Occipital lobe (tissue), 2 donors: Measurements from ENCODE around the gene AGAP5. TPM values are rescaled to one million over a fixed set of nuclear protein-coding genes. Genes with fewer than 3 reads are reported as not detected.
"Not testable (repeated sequence)": the region's sequence is repeated elsewhere in the genome, so short reads cannot be mapped to it uniquely, and the experiment has no call there.

Experiments
- DNase-seq: peaks from one replicate; lab custom pipeline; 2025; lab: John Stamatoyannopoulos, UW
- total RNA-seq: library from RNA; depleted of rRNA; stranded (reverse); fragments of >200 nt; gene quantifications from one replicate; pipeline ENCODE4 v1.2.3, GENCODE V29; 2014

The AGAP5 gene
- 6.6 TPM for total RNA-seq

DNA sequence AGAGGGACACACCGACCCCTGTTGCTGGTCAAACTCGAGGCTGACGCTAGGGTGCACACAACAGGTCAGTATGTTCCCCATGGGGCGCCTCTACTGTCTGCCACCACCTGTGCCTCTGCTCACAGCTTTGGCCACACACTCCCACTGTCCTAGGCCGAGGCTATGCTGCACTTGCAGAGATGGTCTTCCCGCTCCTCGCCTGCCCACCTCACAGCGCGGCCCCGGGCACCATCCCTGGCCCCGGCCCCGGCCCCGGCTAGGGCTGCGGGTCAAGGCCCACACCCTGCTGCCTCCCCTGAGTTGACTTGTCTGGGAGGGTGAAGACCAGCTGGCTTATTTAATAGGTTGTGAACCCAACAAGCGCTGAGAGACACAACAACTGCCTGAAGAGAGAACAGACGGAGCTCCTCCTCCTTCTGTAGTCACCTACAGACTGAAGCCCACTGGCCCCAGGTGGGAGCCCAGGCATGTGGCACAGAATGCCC is at the start of gene AGAP5:
Gene AGAP5, minus strand, starts transcription at position 435 of the 485 bp plus-strand sequence. Its CDS starts 354 bp downstream, at position 81.
- DNase-seq: not testable (repeated sequence)

DNA sequence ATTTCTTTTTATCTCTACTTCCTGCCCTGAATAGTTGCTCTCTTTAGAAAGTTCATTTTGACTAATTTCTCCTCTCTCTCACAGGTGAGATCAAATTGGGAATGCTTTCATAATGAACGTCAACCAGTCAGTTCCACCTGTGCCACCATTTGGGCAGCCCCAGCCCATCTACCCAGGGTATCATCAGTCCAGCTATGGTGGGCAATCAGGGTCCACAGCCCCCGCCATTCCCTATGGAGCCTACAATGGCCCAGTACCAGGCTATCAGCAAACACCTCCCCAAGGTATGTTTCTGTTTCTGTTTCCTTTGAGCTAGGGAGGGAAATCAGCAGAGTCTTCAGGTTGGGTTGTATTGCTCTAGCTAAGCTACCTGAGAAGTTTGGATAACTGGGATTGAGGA is 48.8 kb upstream of the AGAP5 start:
- no peak for DNase-seq

DNA sequence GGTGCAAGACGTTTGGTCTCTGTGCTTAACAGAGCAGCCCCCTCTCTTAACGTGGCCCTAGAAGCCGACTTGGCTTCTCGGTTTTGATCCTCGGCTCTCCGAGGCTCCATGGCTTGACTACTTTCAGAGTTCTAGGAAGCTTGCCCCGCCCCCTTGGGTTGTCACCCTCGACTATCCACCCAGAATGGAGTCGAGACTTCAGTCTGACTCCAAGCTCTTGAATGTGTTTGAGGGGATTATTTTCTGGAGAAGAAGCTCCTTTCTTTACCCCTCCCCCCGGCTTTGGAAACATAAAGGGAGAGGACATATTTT is 46.7 kb upstream of the AGAP5 start:
- DNase-seq: no peak

DNA sequence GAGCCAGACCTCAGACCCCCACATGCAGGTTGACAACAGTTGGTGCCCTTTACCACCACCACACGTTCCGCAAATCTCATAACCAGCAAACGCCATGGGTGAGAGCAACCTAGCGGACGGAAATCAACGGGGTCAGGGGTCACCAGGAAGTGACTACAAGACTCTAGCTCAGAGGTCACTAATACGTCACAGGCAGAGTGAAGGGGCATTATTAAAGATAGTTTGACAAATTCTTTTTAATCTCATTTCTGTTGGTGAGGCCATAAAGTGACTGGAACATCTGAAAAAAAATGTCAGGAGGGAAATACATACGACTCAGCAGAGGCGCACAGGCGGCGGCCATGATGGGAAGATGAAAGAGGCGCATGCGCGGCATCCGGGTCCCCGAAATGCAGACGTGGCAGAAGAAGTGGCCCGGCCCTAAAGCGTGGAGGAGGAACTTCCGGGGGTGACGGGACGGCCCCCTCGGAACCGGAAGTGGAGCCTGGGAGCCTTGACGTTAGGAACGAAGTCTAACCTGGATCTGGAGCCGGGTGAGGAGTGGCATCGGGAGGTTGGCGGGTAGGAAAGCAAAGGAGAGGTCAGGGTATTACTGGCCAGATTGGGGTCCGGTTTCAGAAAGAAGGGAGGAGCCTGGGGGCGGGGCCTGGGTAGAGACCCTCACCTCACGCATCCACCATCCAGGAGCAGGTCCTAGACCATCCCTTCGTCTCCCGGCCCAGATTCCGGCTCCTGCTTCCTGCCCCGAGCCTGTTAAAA is 46.2 kb upstream of the AGAP5 start, which contains the start of gene SEC24C:
Gene SEC24C, plus strand, starts transcription at position 468 of the 759 bp plus-strand sequence. CDS start 2,461 bp downstream, outside the sequence.
- peak; percentile 90 for DNase-seq

DNA sequence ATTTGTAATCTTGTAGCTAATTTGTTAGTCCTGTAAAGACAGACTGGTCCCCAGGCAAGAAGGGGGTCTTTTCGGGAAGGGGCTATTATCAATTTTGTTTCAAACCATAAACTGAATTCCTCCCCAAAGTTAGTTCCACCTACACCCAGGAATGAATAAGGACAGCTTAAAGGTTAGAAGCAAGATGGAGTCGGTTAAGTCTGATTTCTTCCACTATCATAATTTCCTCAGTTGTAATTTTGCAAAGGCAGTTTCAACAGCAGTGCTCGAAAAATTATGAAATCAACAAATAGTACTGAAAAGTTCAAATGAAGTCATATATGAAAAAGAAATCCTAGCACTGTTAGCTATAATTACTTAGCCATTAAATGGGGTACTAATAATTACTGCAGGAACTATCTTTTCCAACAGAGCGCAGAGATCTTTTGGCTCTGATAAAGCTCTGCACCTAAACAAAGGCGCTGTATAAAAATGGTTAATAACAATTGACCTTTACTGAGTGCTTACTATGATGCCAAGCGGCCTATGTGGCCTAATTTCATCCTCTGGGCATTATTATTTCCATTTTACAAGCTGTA is 45.5 kb upstream of the AGAP5 start:
- no peak for DNase-seq

DNA sequence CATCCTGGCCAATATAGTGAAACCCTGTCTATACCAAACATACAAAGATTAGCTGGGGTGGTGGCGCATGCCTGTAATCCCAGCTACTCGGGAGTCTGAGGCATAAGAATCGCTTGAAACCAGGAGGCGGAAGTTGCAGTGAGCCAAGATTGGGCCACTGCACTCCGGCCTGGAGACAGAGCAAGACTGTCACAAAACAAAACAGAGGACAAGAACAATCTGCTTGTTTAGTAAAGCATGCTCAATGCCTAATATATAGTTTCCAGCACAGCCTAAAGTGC is 44.5 kb upstream of the AGAP5 start:
- DNase-seq: no peak

DNA sequence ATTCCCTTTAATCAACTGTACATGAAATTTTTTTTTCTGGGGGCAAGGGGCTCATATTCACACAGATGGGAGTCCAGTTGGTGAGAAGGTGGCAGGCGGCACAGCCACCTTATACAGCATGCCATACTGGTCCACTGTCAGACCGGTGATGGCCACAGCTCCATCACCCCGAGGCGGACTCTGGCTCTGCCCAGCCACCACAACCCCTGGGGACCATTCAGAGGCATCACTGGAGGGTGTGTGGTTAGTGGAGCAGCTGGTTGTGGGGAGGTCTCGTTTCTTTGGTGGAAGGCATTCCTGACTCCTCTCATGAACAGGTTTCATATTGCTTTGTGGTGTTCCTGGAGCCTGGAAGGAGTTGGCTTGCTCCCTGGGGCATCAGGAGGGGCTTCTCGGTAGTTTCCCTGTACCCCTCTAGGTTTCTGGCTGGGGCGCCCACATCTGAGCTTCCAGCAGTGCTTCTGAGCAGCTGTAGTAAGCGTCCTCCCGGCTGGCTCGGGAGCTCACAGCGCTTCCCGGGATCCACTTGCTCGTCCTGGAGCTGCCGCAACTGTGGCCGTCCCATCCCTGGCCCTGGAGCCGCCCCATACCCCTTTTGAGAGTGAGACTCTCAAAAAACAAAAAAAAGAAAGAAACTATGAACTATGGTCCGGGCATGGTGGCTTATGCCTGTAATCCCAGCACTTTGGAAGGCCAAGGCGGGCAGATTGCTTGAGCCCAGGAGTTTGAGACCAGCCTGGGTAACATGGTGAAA is 42.8 kb upstream of the AGAP5 start:
- not testable (repeated sequence) for DNase-seq

DNA sequence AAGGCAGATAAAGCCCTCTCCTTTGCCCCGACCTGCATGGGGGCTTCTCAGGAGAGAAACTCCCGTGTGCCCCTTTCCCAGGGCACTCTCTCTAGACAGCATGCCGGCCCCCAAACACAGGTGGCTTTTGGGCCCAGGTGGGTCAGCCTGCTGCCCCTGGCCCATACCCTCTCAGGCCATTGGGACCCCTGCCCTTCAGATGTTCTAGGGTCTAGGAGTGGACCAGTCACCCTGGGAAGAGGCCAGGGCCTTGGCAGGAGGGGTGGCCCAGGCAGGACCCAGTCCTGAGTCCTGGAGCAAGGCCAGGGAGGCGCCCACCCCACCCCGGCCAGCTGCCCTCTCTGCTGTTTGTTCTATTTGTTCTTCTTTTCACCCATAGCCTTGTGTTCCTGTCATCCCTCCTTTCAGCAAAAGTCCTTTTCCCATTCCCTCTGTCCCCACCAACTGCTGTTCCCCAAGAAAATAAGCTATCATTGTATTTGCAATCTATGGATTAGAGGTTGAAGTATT is 36.9 kb upstream of the AGAP5 start:
- no peak for DNase-seq

DNA sequence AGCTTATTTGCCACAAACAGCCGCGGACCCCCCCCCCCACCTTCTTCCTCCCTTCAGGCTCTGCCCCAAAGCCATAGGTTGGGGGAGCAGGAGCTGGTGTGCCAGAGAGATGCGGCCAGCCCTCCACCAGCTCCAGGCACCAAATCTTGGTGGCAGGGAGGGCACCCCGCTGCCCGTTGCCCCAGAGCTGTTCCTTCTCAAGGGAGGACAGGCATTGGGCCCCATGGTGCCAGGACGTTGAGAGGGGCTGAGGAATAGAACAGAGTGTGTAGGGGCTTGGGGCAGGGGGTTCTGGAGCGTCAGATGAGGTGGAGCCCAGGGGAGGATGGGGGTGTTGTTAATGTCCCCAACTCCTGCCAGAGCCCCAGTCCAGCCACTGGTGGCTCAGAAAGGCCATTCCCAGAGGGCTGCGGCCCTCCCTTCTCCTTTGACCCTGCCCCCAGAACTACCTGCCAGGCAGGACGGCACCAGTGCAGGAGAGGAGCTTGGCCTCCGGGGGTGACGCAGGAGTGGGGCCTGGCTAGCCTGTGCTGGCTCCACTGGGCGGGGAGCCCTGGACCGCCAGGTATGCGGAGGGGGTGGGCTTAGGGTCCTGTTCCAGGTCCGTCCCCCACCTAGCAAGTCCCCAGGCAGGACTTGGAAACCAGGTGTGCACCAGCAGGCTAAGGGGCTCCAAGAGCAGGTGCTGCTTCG is 36.3 kb upstream of the AGAP5 start:
- DNase-seq: no peak

DNA sequence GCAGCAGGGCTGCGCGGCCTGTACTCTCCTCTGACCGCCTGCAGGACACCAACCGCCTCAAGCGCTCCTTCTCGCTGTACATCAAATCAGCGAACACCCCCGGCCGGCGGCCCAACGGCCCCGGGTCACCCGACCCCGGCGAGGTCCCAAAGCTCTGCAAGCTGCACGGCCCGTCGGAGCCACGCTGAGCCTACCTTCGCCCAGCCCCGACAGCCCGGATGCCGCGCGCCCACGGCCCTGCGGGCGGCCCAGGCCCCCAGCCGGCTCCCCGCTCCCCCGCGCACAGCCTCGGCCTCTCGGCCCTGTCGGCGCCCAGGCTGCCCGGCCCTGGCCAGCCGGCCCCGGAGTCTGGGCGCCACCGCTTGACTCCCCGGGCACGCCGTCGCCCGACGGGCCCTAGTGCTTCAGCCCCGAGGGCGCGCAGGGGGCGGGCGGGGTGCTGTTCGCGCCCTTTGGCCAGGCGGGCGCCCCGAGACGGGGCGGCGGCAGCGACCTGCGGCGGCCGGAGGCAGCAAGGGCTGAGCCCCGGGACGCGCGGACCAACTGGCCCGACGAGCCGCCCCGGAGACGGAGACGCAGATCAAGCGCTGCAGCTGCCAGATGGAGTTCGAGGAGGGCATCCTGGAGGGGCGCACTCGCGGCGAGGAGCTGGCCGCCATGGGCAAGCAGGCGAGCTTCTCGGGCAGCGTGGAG is 35.2 kb upstream of the AGAP5 start:
- DNase-seq: no peak

DNA sequence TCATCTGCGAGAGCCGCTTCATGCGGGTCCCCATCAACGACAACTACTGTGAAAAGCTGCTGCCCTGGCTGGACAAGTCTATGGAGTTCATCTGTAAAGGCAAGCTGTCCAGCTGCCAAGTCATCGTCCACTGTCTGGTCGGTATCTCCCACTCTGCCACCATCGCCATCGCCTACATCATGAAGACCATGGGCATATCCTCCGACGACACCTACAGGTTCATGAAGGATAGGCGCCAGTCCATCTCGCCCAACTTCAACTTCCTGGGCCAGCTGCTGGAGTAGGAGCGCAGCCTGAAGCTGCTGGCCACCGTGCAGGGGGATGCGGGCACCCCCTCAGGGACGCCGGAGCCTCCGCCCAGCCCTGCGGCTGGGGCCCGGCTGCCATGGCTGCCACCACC is 34.5 kb upstream of the AGAP5 start:
- no peak for DNase-seq

DNA sequence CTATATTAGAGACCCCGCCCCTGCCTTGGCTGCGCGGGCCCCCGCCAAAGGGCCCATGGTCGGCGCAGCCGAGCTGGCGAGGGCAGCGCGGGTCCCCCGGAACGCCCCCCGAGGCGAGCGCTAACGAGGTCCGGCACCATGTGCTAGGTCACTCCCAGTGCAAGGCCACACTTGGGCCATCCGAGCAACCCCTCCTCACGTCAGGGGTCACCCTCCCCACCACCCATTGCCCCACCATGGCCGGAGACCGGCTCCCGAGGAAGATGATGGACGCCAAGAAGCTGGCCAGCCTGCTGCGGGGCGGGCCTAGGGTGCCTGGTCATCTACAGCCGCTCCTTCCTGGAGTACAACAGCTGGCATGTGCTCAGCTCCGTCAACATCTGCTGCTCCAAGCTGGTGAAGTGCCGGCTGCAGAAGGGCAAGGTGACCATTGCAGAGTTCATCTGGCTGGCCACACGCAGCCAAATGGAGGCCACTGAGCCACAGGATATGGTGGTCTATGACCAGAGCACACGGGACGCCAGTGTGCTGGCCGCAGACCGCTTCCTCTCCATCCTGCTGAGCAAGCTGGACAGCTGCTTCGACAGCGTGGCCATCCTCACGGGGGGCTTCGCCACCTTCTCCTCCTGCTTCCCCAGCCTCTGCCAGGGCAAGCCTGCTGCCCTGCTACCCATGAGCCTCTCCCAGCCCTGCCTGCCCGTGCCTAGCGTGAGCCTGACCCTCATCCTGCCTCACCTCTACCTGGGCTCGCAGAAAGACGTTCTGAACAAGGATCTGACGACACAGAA is 33.9 kb upstream of the AGAP5 start:
- no peak for DNase-seq

DNA sequence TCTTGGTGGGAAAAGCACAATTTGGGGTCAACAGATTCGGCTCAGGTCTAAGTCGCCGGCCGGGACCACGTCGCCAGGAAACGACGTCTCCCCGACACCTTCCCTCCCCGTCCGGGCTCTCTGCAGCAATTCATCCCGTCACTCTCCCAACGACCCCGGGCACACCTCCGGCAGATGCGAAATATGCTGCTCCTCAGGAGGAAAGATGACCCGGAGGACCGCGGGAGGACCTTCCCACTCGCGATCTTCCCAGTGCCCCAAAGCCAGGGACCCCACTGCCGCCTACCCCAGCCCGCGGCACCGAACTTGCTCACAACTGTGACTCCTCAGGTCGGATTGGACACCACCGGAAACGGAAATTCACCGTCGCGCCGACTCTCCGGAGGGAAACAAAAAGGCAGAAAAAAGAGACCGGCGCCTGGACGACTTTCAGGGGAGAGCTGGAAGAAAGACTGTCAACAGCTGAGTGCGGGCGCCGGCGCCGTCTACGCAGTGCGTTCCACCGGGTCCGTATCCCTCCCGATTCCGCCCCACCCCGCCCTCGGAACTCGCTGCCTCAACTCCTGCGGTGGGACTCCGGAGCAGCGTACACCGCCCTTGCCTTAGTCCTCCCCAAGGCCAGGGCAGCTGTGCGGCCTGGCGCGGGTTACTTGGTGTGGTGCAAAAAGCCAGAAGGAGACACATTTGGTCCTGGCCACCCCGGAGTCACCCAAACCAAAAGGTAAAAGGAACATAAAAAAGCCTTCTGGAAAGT is 32.4 kb upstream of the AGAP5 start:
- DNase-seq: peak; percentile 93

DNA sequence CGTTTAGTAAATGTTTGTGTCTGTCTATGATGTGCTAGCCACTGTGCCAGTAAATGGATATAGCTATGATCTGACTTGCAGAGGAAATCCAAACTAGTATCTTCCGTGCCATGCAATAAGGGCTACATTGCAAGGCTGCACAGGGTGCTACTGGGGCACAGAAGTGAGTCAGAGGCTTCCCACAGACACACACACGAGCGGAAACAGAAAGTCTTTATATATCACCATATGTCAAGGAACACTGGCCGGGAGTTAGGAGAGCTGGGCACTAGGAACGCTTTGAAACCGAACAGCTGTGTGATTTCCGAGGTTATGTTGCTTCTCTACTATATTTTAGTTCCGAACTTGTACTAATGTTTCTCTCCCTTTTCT is 31.9 kb upstream of the AGAP5 start:
- not testable (repeated sequence) for DNase-seq

DNA sequence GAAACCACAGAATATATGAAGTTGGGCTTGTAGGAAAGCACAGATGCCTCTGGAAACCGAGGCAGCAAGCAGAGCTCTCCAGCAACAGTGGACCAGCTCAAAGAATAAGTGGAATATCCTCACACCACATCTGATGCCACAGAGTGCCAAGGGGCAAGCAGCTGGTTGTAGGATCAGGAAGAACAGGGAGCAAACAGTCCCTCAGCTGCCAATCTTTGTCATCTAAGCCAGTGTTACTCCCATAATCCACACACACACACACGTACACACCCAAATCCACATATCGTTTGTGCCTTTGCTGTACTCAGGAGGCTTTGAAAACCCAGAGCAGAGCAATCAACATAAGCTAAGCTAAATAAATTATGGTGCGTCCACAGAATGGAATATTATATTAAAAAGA is 25.6 kb upstream of the AGAP5 start:
- no peak for DNase-seq

DNA sequence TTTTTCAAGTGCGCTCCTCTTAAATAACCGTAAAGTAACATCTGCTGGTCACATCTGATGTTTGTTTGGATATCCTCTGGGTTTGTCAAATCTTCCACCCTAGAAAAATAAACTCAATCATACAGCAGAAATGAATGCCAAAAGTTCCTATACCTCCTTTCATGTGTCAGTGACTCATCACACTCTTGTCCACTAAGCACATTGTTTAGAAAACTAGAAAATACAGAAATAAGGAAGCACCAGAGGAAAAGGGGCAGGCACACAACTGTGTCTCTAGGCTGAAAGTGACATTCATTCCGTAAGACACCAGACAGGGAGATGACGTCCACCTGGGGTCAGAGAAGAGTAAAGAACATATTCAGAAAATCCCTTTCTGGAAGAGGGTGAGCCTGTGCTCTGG is 22.7 kb upstream of the AGAP5 start:
- DNase-seq: not testable (repeated sequence)

DNA sequence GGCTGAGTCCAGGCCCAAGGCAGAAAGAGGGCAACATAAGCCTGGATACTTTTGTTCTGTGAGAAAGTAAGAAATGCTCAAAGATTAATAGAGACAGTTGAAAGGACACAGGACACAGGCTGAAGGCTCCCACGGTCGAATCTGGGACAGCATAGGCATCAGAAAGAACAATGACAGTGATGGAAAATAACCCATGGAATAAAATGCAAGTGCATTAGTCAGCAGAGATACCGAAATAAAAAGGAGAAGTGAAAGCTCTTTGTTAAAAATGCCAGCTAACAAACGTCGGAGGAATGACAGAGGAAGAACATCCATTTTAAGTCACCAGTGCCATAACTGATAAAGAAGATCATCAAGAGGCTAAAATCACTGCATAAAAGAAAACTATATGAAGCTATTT is 19.6 kb upstream of the AGAP5 start:
- DNase-seq: no peak

DNA sequence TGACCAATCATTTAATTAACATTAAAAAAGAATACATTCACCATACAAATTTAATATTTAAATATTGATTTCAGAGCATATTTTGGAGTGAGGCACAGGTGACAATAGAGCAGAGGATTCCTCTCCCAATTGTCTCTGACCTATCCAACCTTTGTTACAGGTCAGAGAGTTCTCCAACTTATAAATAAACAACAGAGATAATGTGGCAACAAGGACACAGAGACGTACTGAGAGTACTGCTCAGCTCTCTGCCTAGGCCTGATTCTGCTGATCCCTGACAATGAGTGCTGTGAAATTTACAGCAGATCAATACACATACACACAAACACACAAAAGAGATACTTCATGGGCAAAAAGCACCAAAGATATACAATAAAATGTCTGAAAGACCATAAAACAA is 18.3 kb upstream of the AGAP5 start:
- DNase-seq: no peak
